Tibial nerve (tissue), 4 donors: ENCODE data around the gene ARL8B. TPM values are rescaled to one million over a fixed set of nuclear protein-coding genes. Genes with fewer than 3 reads are reported as not detected.
"Not testable (repeated sequence)": the region's sequence is repeated elsewhere in the genome, so short reads cannot be mapped to it uniquely, and the experiment has no call there.

ENCODE experiments used
- DNase-seq, 2 donors: peaks; one replicate each; pipeline ENCODE4 v3.0.0-alpha.2; 2019; ENCODE audit warnings: low spot score in 2 of 2
- H3K27ac ChIP-seq, 4 donors: fragments of 200-600 bp; sonication (generic) in 3 of 4; one replicate each; pipeline ENCODE4 v1.5.1; 2017 to 2019; ENCODE audit warnings: mild to moderate bottlenecking in 1 of 4
- H3K27me3 ChIP-seq, 2 donors: fragments of 200-600 bp; sonication (generic) in 1 of 2; one replicate each; pipeline versions ENCODE4 v1.5.1 to v1.6.0; 2017 to 2019
- H3K36me3 ChIP-seq, 3 donors: fragments of 200-600 bp; sonication (generic); one replicate each; pipeline ENCODE4 v1.5.1; 2018 to 2019
- H3K4me1 ChIP-seq, 4 donors: fragments of 200-600 bp; sonication (generic) in 3 of 4; one replicate each; pipeline ENCODE4 v1.5.1; 2017 to 2019
- H3K4me3 ChIP-seq, 4 donors: fragments of 200-600 bp; sonication (generic) in 3 of 4; one replicate each; pipeline ENCODE4 v1.5.1; 2017 to 2019; ENCODE audit warnings: mild to moderate bottlenecking in 1 of 4, moderate library complexity in 1 of 4
- H3K9me3 ChIP-seq, 4 donors: fragments of 200-600 bp; sonication (generic) in 3 of 4; one replicate each; pipeline ENCODE4 v1.5.1; 2017 to 2019
- EP300 ChIP-seq, 2 donors: sonication (generic); formaldehyde crosslinking; IDR thresholded peaks; one replicate each; pipeline ENCODE4 v1.6.1; 2017; ENCODE audit warnings: antibody characterized with exemption in 2 of 2, mild to moderate bottlenecking in 1 of 2
- POLR2A ChIP-seq, 2 donors: fragments of 450-650 bp; IDR thresholded peaks; one replicate each; pipeline ENCODE4 v1.6.1; 2017; ENCODE audit warnings: antibody characterized with exemption in 2 of 2, mild to moderate bottlenecking in 2 of 2, moderate library complexity in 2 of 2
- WGBS, 2 donors: methylation state at CpG; one replicate each; pipeline ENCODE4 v1.1.5; 2018; 5-methylcytosine and 5-hydroxymethylcytosine counted together
- total RNA-seq, 4 donors: library from RNA; depleted of rRNA; stranded (reverse); fragments of >200 nt; gene quantifications; one replicate each; pipeline ENCODE4 v1.1.0, GENCODE V29; 2016
- TF ChIP-seq, protein P1 (sequence below), 5 experiments: fragments of 200-600 bp in 3 of 5; fragments of 450-650 bp in 2 of 5; sonication (generic) in 3 of 5; IDR thresholded peaks; one replicate each; pipeline ENCODE4 v1.5.1; 2016 to 2019; ENCODE audit warnings: antibody characterized with exemption in 5 of 5, mild to moderate bottlenecking in 3 of 5, moderate library complexity in 2 of 5

The ARL8B gene
- total RNA-seq, 4 donors from 2014 or later, result 47.6 to 54.4 (median 49.4) TPM

DNA sequence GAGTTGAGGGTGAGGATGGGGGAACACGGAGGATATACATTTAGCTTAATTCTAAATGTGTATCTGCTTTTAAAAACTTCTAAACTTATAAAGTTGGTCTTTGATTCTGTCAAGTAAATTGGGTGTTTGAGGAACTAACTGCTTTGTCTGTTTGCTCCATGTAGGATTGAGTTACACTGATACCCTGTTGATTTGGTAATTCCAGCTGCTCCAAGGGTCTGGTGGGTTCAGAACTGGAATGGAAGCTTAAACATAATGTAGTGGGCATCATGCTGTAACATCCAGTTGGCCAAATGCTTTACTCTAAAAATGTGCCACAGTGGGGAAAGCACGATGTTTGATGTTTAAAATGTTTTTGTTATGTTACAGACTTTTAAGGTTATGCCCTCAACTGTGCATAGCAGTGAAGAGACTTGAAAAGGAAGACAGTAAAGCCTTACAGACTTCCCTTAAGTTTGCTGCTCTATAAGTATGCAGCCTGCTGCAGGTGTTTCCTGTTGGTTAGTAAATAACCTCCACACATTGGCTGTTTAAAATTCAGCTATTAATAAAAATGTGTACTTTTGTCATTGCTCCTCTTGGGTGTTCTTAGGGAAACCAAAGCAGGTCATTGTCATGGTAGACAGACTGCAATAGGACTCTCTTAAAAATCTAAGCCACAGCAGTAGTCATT lies 59.5 kb downstream of the ARL8B start:
- Histone ChIP-seq H3K4me3 (no peak overlapping the region), H3K4me1 (peaks cover 0 to 11% (median 4%) of the 10 kb centered on the region in 4 donors), H3K27me3 (no peaks in the 10 kb centered on the region), H3K36me3 (peaks cover 0 to 62% (median 0%) of the 10 kb centered on the region in 3 donors), H3K27ac (no peak overlapping the region), H3K9me3 (no peaks in the 10 kb centered on the region)
- TF ChIP-seq EP300 (IDR thresholded peaks at IDR 0.05) (no peak), POLR2A (IDR thresholded peaks at IDR 0.05) (no peak)
- TF ChIP-seq, protein P1, sequence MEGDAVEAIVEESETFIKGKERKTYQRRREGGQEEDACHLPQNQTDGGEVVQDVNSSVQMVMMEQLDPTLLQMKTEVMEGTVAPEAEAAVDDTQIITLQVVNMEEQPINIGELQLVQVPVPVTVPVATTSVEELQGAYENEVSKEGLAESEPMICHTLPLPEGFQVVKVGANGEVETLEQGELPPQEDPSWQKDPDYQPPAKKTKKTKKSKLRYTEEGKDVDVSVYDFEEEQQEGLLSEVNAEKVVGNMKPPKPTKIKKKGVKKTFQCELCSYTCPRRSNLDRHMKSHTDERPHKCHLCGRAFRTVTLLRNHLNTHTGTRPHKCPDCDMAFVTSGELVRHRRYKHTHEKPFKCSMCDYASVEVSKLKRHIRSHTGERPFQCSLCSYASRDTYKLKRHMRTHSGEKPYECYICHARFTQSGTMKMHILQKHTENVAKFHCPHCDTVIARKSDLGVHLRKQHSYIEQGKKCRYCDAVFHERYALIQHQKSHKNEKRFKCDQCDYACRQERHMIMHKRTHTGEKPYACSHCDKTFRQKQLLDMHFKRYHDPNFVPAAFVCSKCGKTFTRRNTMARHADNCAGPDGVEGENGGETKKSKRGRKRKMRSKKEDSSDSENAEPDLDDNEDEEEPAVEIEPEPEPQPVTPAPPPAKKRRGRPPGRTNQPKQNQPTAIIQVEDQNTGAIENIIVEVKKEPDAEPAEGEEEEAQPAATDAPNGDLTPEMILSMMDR (IDR thresholded peaks at IDR 0.05), result no peak
- no peak for DNase-seq
- 73 to 80% methylated on average over 2 of the region's 2 CpGs for WGBS, 2 donors

DNA sequence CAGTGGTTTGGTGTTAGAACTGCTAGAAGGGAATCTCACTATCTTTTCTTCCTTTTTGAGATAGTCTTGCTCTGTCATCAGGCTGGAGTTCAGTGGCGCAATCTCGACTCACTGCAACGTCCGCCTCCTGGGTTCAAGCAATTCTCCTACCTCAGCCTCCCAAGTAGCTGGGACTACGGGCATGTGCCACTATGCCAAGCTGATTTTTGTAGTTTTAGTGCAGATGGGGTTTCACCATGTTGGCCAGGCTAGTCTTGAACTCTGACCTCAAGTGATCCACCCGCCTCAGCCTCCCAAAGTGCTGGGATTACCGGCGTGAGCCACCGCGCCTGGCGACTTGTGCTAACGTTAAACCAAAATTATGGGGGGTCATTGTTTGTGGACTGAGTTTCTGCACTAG lies 61.6 kb downstream of the ARL8B start:
- not testable (repeated sequence) for H3K4me3 ChIP-seq, H3K27me3 ChIP-seq, H3K9me3 ChIP-seq, DNase-seq, H3K27ac ChIP-seq
- Histone ChIP-seq H3K4me1 (peaks cover 0 to 17% (median 4%) of the 10 kb centered on the region in 4 donors), H3K36me3 (peaks cover 0 to 44% (median 0%) of the 10 kb centered on the region in 3 donors)
- 91% methylated on average over 12 of the region's 12 CpGs for WGBS, 2 donors

DNA sequence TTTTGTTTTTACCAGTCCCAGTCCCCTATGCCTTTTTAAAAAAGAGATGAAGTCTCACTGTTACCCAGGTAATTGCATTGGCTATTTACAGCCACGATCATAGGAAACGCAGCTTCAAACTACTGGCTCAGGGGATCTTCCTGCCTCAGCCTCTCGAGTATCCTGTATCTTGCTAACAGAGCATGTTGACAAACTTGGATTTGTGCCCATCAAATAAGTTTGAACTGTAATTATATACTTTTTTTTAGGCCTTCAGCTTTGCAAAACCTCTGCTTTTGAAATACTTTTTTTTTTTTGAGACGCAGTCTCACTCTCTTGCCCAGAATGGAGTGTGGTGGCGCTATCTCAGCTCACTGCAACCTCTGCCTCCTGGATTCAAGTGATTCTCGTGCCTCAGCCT lies 62.4 kb downstream of the ARL8B start:
- Histone ChIP-seq H3K9me3 (no peaks in the 10 kb centered on the region), H3K27me3 (no peaks in the 10 kb centered on the region), H3K4me3 (no peak overlapping the region), H3K36me3 (peaks cover 0 to 38% (median 0%) of the 10 kb centered on the region in 3 donors), H3K4me1 (peaks cover 0 to 25% (median 6%) of the 10 kb centered on the region in 4 donors), H3K27ac (no peak overlapping the region)
- no peak for DNase-seq
- TF ChIP-seq POLR2A (IDR thresholded peaks at IDR 0.05) (no peak), EP300 (IDR thresholded peaks at IDR 0.05) (no peak)
- TF ChIP-seq, protein P1 (IDR thresholded peaks at IDR 0.05), result no peak
- 69 to 76% methylated on average over 6 of the region's 6 CpGs for WGBS, 2 donors

DNA sequence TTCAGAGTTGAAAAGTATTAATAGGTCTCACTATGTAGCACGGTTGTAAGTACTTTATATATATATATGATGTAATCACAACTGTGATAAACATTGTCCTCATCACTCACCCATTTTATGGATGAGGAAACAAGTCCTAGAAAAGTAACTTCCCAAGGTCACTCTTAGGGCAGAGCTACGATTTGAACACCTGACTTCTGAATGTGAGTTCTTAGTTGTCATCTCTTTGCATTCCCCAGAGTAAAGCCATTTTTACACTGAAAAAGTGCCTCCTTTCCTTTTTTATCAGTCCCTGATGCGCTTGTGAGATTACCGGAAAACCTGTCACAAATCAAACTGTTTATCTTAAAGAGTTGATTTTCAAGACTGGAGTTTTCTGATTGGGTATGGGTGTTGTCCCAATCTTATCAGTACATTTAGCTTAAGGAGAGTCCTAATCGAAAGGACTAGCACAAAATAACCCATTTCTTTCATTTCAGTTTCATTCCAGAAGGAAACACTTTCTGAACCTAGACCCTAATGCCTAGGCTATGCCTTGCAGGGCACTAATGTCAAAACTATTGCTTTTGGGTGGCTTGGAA lies 63.1 kb downstream of the ARL8B start:
- TF ChIP-seq, protein P1 (IDR thresholded peaks at IDR 0.05), result no peak
- TF ChIP-seq EP300 (IDR thresholded peaks at IDR 0.05) (no peak), POLR2A (IDR thresholded peaks at IDR 0.05) (no peak)
- WGBS, 2 donors, result 85 to 89% methylated on average over 5 of the region's 5 CpGs

DNA sequence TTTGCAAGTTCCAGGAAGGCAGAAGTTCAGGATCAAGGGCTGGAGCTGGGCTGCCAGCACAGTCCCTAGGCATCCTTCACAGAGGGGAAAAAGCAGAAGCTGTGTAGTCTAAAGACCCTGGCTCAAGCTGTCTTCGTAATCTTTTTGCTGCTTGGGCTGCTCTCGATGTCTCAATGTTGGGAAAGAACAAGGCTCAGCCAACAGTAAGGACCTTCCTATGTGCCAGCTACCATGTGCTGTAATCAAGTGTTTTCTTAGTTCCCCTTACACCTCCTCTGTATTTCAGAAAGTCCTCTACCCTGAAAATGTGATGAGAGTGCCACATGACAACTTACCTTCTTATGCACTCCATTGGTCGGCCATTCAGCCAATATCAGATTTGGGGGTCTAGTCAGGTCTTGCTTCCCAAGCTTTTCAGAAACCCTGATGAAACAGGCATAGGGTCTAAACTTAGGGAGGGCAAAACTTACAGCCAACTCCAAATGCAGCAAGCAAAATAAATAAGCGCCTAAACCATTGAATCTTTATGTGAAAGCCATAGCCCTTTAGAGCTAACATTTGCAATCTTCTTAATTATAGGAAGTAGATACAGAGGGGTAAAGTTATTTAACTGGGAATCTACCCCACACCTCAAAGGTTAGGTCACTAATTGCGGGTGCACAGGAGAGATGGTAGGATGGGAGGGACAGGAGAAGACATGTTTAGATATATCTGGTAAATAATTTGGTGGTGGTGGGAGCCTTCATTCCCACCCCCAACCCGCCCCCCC lies 64.2 kb downstream of the ARL8B start:
- Histone ChIP-seq H3K27ac (peak overlapping the region in 3 of 4 donors; percentile 89 to 97 (median 97)), H3K27me3 (no peaks in the 10 kb centered on the region), H3K4me3 (peak overlapping the region; percentile 56 to 98 (median 92)), H3K9me3 (no peaks in the 10 kb centered on the region), H3K36me3 (peaks cover 0 to 21% (median 0%) of the 10 kb centered on the region in 3 donors), H3K4me1 (peaks cover 0 to 42% (median 20%) of the 10 kb centered on the region in 4 donors)
- TF ChIP-seq, protein P1 (IDR thresholded peaks at IDR 0.05), result no peak
- TF ChIP-seq EP300 (IDR thresholded peaks at IDR 0.05), result peak in 1 of 2 donors; percentile 38
- no peak for TF ChIP-seq POLR2A (IDR thresholded peaks at IDR 0.05)
- no peak for DNase-seq
- 62 to 63% methylated on average over 6 of the region's 6 CpGs for WGBS, 2 donors

More for the DNA sequence above, 63.1 kb downstream of the ARL8B start:
- Histone ChIP-seq H3K27me3 (no peaks in the 10 kb centered on the region), H3K9me3 (no peaks in the 10 kb centered on the region), H3K36me3 (peaks cover 0 to 31% (median 0%) of the 10 kb centered on the region in 3 donors), H3K27ac (no peak overlapping the region), H3K4me1 (peaks cover 0 to 32% (median 12%) of the 10 kb centered on the region in 4 donors), H3K4me3 (no peak overlapping the region)
- no peak for DNase-seq
